GM12878 (cell line): ENCODE measurements around the gene CYP4A22. TPM values are rescaled to one million over a fixed set of nuclear protein-coding genes. Genes with fewer than 3 reads are reported as not detected.
"Not testable (repeated sequence)": the region's sequence is repeated elsewhere in the genome, so short reads cannot be mapped to it uniquely, and the experiment has no call there.

Experiments
- ATAC-seq: fragments of 200-7000 bp; cut with Tn5 transposase; 3 replicates; pipeline ENCODE4 v1.9.1; 2020; ENCODE audit warnings: mild to moderate bottlenecking, moderate library complexity
- BruUV-seq: library from RNA; stranded (reverse); fragments of 400-500 nt; replicated peaks from 2 replicates; lab custom pipeline; 2021; lab: Mats Ljungman, UMichigan
- CTCF ChIA-PET: fragments of 300-600 bp; sonication (Branson Sonifier 250); formaldehyde crosslinking; extraction: SDS; loops from one replicate; lab custom pipeline; 2021; ENCODE audit warnings: inconsistent platforms; lab: Yijun Ruan, JAX
- POLR2A ChIA-PET: fragments of 350-600 bp; formaldehyde crosslinking; extraction: SDS; loops from one replicate; lab custom pipeline; 2021; ENCODE audit warnings: inconsistent platforms; lab: Charles Lee
- RAD21 ChIA-PET: fragments of 300-600 bp; sonication (Branson Sonifier 250); formaldehyde crosslinking; loops from one replicate; lab custom pipeline; 2023; ENCODE audit warnings: antibody characterized with exemption; ENCODE audit not compliant: unreplicated experiment; lab: Charles Lee
- SMC1A ChIA-PET: fragments of 300-600 bp; sonication (Branson Sonifier 250); formaldehyde crosslinking; loops from one replicate; lab custom pipeline; 2023; ENCODE audit not compliant: unreplicated experiment, uncharacterized antibody; lab: Charles Lee
- DNase-seq: peaks from one replicate; pipeline ENCODE4 v3.0.0-alpha.2; 2011; ENCODE audit warnings: low read depth, low spot score
- FAIRE-seq: peaks from 3 replicates; lab custom pipeline; 2011; peaks lifted over from hg19 to GRCh38; lab: Jason Lieb, UNC
- H2AFZ ChIP-seq: 2 replicates; pipeline ENCODE4 v1.6.0; 2011; ENCODE audit warnings: low read depth, low read length, control low read depth; ENCODE audit not compliant: control insufficient read depth
- H3K27ac ChIP-seq: 2 replicates; pipeline ENCODE4 v1.5.1; 2011; ENCODE audit warnings: control low read depth; ENCODE audit not compliant: control insufficient read depth, insufficient read depth
- H3K27me3 ChIP-seq, 2 experiments: replicated peaks in 1 of 2; 2 replicates each; pipeline versions ENCODE4 v1.6.0 to v1.6.1; 2011; ENCODE audit warnings: low read length in 1 of 2; ENCODE audit not compliant: control insufficient read depth in 2 of 2, insufficient read depth in 2 of 2
- H3K36me3 ChIP-seq, 2 experiments: 2 replicates each; pipeline ENCODE4 v1.5.1; 2011; ENCODE audit warnings: low read length in 1 of 2; ENCODE audit not compliant: control insufficient read depth in 2 of 2, insufficient read depth in 2 of 2
- H3K4me1 ChIP-seq: 2 replicates; pipeline ENCODE4 v1.6.1; 2011; ENCODE audit warnings: mild to moderate bottlenecking, low read length, moderate library complexity, mixed read lengths; ENCODE audit not compliant: control insufficient read depth, insufficient read depth
- H3K4me2 ChIP-seq: 2 replicates; pipeline ENCODE4 v1.6.0; 2011; ENCODE audit warnings: control low read depth; ENCODE audit not compliant: control insufficient read depth, insufficient read depth
- H3K4me3 ChIP-seq: fragments of 200-600 bp; sonication (generic); 2 replicates; pipeline ENCODE4 v1.5.1; 2016
- H3K79me2 ChIP-seq: 2 replicates; pipeline ENCODE4 v1.6.0; 2011; ENCODE audit warnings: low read length; ENCODE audit not compliant: control insufficient read depth, insufficient read depth
- H3K9ac ChIP-seq: 2 replicates; pipeline ENCODE4 v1.8.0; 2011; ENCODE audit warnings: low read length, control low read depth, mixed read lengths; ENCODE audit not compliant: control insufficient read depth, insufficient read depth
- H3K9me3 ChIP-seq: replicated peaks from 3 replicates; pipeline ENCODE4 v1.5.1; 2011; ENCODE audit warnings: mild to moderate bottlenecking, low read length; ENCODE audit not compliant: control insufficient read depth, insufficient read depth
- H4K20me1 ChIP-seq: 2 replicates; pipeline ENCODE4 v1.6.0; 2011; ENCODE audit not compliant: control insufficient read depth, insufficient read depth
- CBFB ChIP-seq: IDR thresholded peaks from 2 replicates; pipeline ENCODE4 v1.6.1; 2016; ENCODE audit warnings: antibody characterized with exemption, low read depth
- CHD2 ChIP-seq: IDR thresholded peaks from 2 replicates; pipeline ENCODE4 v1.6.1; 2011; ENCODE audit warnings: low read depth, low read length, improper control_type of control experiment, borderline replicate concordance
- RB1 ChIP-seq: fragments of 450-650 bp; formaldehyde crosslinking; IDR thresholded peaks from 2 replicates; pipeline ENCODE4 v1.6.1; 2017; ENCODE audit warnings: mild to moderate bottlenecking, borderline replicate concordance
- SMARCA5 ChIP-seq: fragments of 450-650 bp; IDR thresholded peaks from 2 replicates; pipeline ENCODE4 v1.6.1; 2017; ENCODE audit warnings: mild to moderate bottlenecking
- SPI1 ChIP-seq: IDR thresholded peaks from 2 replicates; pipeline ENCODE4 v1.6.1; 2011; ENCODE audit warnings: low read depth, mild to moderate bottlenecking, low read length, moderate library complexity, borderline replicate concordance; ENCODE audit not compliant: insufficient read depth
- SUPT20H ChIP-seq: IDR thresholded peaks from 2 replicates; pipeline ENCODE4 v1.6.1; 2011; ENCODE audit warnings: low read depth, mild to moderate bottlenecking, low read length, moderate library complexity, borderline replicate concordance; ENCODE audit not compliant: control insufficient read depth
- WGBS: methylation state at CpG from one replicate; pipeline ENCODE4 v1.1.6; 2016; ENCODE audit warnings: low lambda C conversion rate; ENCODE audit not compliant: insufficient replicate concordance, insufficient coverage; ENCODE audit errors: missing lambda C conversion rate; 5-methylcytosine and 5-hydroxymethylcytosine counted together
- in situ Hi-C: fragments of 300-500 bp; cut with MboI; formaldehyde crosslinking; loops from 9 replicates; pipeline ENCODE4 v1.14.3; 2018; ENCODE audit warnings: mixed read lengths
- intact Hi-C: fragments of 100-400 bp; cut with micrococcal nuclease; formaldehyde crosslinking; loops from one replicate; pipeline ENCODE4 v1.14.2; 2022; ENCODE audit not compliant: unreplicated experiment
- polyA plus RNA-seq, 11 experiments: library from polyadenylated mRNA; depleted of rRNA in 4 of 11; unstranded in 6 of 11; stranded (reverse) in 5 of 11; fragments of >200 nt; fragmentation: Nextera tagmentation in 4 of 11; fragmentation: Illumina TruSeq in 1 of 11; extraction: Ambion mirVana in 4 of 11; extraction: Trizol in 1 of 11; gene quantifications; 1 replicate in 1 of 11; 2 replicates in 10 of 11; pipeline versions ENCODE4 v1.2.1 to v1.2.3, GENCODE V29; 2011 to 2016; ENCODE audit warnings: inconsistent platforms in 2 of 11, missing spikeins in 2 of 11, low read depth in 1 of 11
- total RNA-seq, 4 experiments: library from RNA; depleted of rRNA in 3 of 4; stranded (reverse); fragments of >200 nt in 3 of 4; fragmentation: Illumina TruSeq in 1 of 4; extraction: Trizol in 1 of 4; gene quantifications; 2 replicates each; pipeline versions ENCODE4 v1.2.1 to v1.2.3, GENCODE V29; 2013 to 2021
- TF ChIP-seq, protein P1 (sequence below): fragments of 150-350 bp; IDR thresholded peaks from 2 replicates; pipeline ENCODE4 v1.6.1; 2014; ENCODE audit warnings: mild to moderate bottlenecking, low read depth, low read length

CYP4A22 gene
- total and polyA plus RNA-seq, 10 of the 15 experiments (the other 5 are each of a cell fraction or from before 2014, with no cell fraction given): not detected

DNA sequence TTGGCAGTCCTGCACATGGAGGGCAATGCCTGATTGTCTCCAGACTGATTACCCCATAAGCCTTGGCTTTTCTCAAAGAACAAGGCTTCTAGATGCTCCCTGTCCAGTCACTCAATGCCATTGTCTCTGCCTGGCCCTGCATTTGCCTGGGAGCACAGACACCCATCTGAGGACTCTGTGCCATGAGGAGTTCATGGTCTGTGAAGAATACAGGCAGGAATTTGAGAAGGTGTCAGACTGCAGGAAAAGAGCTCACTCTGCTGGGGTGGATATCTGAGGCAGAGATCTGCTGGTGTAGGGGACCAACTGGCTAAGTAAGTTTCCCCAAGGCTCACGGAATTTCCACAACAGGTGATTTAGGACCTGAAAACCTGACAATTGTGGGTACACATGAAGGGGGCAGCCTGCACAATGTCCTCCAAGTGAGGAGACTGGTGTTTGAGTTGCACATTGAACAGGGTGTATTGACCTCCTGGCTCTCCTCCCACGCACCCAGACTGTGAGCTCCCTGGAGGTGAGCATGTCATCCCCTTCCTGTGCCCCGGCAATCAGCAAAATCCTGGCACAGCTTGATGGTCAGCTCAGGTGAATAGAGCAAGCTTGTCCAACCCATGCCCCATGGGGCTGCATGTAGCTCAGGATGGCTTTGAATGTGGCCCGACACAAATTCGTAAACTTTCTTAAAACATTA, 829 bp downstream of the CYP4A22 start:
- no peak for ATAC-seq
- intact Hi-C loops: no loop called here

DNA sequence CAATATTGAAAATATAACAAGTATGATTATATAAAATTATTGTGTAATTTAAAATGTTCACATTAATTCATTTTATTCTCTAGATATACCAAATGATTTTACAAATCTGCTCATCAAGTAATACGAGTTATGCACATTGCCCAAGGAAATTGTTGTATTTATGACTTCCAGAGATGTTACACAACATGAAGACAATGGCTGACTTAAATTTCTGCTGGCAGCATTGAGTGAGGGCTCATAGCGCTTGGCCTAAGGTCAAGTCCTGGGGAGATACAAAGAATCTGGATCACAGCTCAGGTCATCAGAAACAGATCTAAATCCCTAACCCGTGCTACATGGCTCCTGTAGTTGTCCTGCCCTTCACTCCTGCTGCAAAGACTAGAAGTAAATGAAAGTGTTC, 3.1 kb downstream of the CYP4A22 start:
- ATAC-seq, H3K27ac ChIP-seq, CTCF ChIA-PET, DNase-seq, H3K4me3 ChIP-seq, H2AFZ ChIP-seq, H3K9me3 ChIP-seq, H3K27me3 ChIP-seq, H3K4me2 ChIP-seq, SMC1A ChIA-PET, H3K79me2 ChIP-seq, POLR2A ChIA-PET, H3K36me3 ChIP-seq, BruUV-seq, intact Hi-C loops, H3K9ac ChIP-seq, in situ Hi-C loops, RAD21 ChIA-PET, H4K20me1 ChIP-seq, H3K4me1 ChIP-seq, FAIRE-seq: not testable (repeated sequence)
- WGBS: 33% methylated on average over 3 of the region's 3 CpGs

More for the DNA sequence above, 829 bp downstream of the CYP4A22 start:
- no peak overlapping the region for H3K4me3 ChIP-seq
- no peaks in the 10 kb centered on the region for H3K9me3 ChIP-seq
- no TSS peak for BruUV-seq
- SMC1A ChIA-PET: no interaction called here
- in situ Hi-C loops: no loop called here
- no peaks in the 10 kb centered on the region for H3K79me2 ChIP-seq
- H3K4me2 ChIP-seq: no peak overlapping the region
- WGBS: 7% methylated on average over 5 of the region's 5 CpGs
- CTCF ChIA-PET: interaction anchor here (0.8 kb wide), 1 partner anchor 41 kb away, joined by 5 read pairs; no protein-coding TSS in a partner anchor
- DNase-seq (no peak), FAIRE-seq (no peak)
- H3K27ac ChIP-seq: no peak overlapping the region
- H3K27me3 ChIP-seq: no peaks in the 10 kb centered on the region
- TF ChIP-seq RB1 (no peak), SPI1 (no peak), SMARCA5 (no peak), CBFB (no peak), SUPT20H (no peak), CHD2 (no peak)
- TF ChIP-seq, protein P1, sequence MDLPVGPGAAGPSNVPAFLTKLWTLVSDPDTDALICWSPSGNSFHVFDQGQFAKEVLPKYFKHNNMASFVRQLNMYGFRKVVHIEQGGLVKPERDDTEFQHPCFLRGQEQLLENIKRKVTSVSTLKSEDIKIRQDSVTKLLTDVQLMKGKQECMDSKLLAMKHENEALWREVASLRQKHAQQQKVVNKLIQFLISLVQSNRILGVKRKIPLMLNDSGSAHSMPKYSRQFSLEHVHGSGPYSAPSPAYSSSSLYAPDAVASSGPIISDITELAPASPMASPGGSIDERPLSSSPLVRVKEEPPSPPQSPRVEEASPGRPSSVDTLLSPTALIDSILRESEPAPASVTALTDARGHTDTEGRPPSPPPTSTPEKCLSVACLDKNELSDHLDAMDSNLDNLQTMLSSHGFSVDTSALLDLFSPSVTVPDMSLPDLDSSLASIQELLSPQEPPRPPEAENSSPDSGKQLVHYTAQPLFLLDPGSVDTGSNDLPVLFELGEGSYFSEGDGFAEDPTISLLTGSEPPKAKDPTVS: no peak
- H2AFZ ChIP-seq: no peak overlapping the region
- POLR2A ChIA-PET: no interaction called here
- no peaks in the 10 kb centered on the region for H3K4me1 ChIP-seq
- H3K9ac ChIP-seq: no peak overlapping the region
- H4K20me1 ChIP-seq: no peaks in the 10 kb centered on the region
- H3K36me3 ChIP-seq: no peaks in the 10 kb centered on the region
- RAD21 ChIA-PET: no interaction called here
